HepG2 (cell line): ENCODE results near the gene SLC50A1. TPM values are rescaled to one million over a fixed set of nuclear protein-coding genes. Genes with fewer than 3 reads are reported as not detected.

Experiments
- ARID5B ChIP-seq: IDR thresholded peaks from 2 replicates; pipeline ENCODE4 v1.4.0; 2020; ENCODE audit warnings: mild to moderate bottlenecking, missing genetic modification reagents
- HOXA5 ChIP-seq: sonication (generic); formaldehyde crosslinking; IDR thresholded peaks from 2 replicates; pipeline ENCODE4 v1.4.0; 2020; ENCODE audit warnings: missing genetic modification reagents
- KDM2A ChIP-seq: sonication (generic); formaldehyde crosslinking; IDR thresholded peaks from 2 replicates; pipeline ENCODE4 v1.4.0; 2020; ENCODE audit warnings: low read depth, missing genetic modification reagents, borderline replicate concordance
- MYPOP ChIP-seq: sonication (generic); formaldehyde crosslinking; IDR thresholded peaks from 2 replicates; pipeline ENCODE4 v1.8.1; 2023; ENCODE audit warnings: mild to moderate bottlenecking, moderate library complexity, missing genetic modification reagents
- MZF1 ChIP-seq: sonication (generic); formaldehyde crosslinking; IDR thresholded peaks from 2 replicates; pipeline ENCODE4 v1.8.1; 2023; ENCODE audit warnings: mild to moderate bottlenecking, missing genetic modification reagents, borderline replicate concordance
- ZNF10 ChIP-seq: sonication (generic); formaldehyde crosslinking; IDR thresholded peaks from 2 replicates; pipeline ENCODE4 v1.4.0; 2020; ENCODE audit warnings: mild to moderate bottlenecking, low read depth, missing genetic modification reagents, borderline replicate concordance
- ZNF18 ChIP-seq: sonication (generic); formaldehyde crosslinking; IDR thresholded peaks from 2 replicates; pipeline ENCODE4 v1.8.0; 2022; ENCODE audit warnings: mild to moderate bottlenecking, missing genetic modification reagents; ENCODE audit not compliant: insufficient replicate concordance
- ZNF230 ChIP-seq: sonication (generic); formaldehyde crosslinking; IDR thresholded peaks from 2 replicates; pipeline ENCODE4 v1.4.0; 2020; ENCODE audit warnings: mild to moderate bottlenecking, missing genetic modification reagents
- ZNF512B ChIP-seq: sonication (generic); formaldehyde crosslinking; IDR thresholded peaks from 2 replicates; pipeline ENCODE4 v1.5.1; 2020; ENCODE audit warnings: missing genetic modification reagents, mild to moderate bottlenecking, borderline replicate concordance
- ZNF577 ChIP-seq: sonication (generic); formaldehyde crosslinking; IDR thresholded peaks from 2 replicates; pipeline ENCODE4 v1.4.0; 2020; ENCODE audit warnings: mild to moderate bottlenecking, low read depth, missing genetic modification reagents, borderline replicate concordance
- ZNF644 ChIP-seq: IDR thresholded peaks from 2 replicates; pipeline ENCODE4 v1.6.1; 2016; ENCODE audit warnings: low read depth
- ZNF672 ChIP-seq: sonication (generic); formaldehyde crosslinking; IDR thresholded peaks from 2 replicates; pipeline ENCODE4 v1.8.1; 2022; ENCODE audit warnings: missing genetic modification reagents
- ZNF75D ChIP-seq: sonication (generic); formaldehyde crosslinking; IDR thresholded peaks from 2 replicates; pipeline ENCODE4 v1.8.1; 2023; ENCODE audit warnings: missing genetic modification reagents, mild to moderate bottlenecking, borderline replicate concordance
- polyA plus RNA-seq, 8 experiments: library from polyadenylated mRNA; depleted of rRNA in 3 of 8; stranded (reverse) in 7 of 8; unstranded in 1 of 8; fragments of >200 nt; fragmentation: Illumina TruSeq in 4 of 8; extraction: Trizol in 4 of 8; gene quantifications; 2 replicates each; pipeline versions ENCODE4 v1.2.1 to v1.2.3, GENCODE V29; 2011 to 2016; ENCODE audit warnings: low read depth in 4 of 8, missing spikeins in 1 of 8, mixed read lengths in 1 of 8; ENCODE audit not compliant: insufficient read depth in 1 of 8
- total RNA-seq, 5 experiments: library from RNA; depleted of rRNA; stranded (reverse); fragments of >200 nt; fragmentation: Illumina TruSeq; extraction: Trizol; gene quantifications; 2 replicates each; pipeline ENCODE4 v1.2.3, GENCODE V29; 2016; ENCODE audit warnings: low read depth in 1 of 5
- TF ChIP-seq, protein P1 (sequence below): sonication (generic); formaldehyde crosslinking; IDR thresholded peaks from 2 replicates; pipeline ENCODE4 v1.4.0; 2020; ENCODE audit warnings: missing genetic modification reagents, mild to moderate bottlenecking, borderline replicate concordance

SLC50A1 gene
- total and polyA plus RNA-seq, 2 of the 13 experiments (the other 11 are each of a cell fraction or from before 2014, with no cell fraction given), result 22.5 to 46.8 TPM

DNA sequence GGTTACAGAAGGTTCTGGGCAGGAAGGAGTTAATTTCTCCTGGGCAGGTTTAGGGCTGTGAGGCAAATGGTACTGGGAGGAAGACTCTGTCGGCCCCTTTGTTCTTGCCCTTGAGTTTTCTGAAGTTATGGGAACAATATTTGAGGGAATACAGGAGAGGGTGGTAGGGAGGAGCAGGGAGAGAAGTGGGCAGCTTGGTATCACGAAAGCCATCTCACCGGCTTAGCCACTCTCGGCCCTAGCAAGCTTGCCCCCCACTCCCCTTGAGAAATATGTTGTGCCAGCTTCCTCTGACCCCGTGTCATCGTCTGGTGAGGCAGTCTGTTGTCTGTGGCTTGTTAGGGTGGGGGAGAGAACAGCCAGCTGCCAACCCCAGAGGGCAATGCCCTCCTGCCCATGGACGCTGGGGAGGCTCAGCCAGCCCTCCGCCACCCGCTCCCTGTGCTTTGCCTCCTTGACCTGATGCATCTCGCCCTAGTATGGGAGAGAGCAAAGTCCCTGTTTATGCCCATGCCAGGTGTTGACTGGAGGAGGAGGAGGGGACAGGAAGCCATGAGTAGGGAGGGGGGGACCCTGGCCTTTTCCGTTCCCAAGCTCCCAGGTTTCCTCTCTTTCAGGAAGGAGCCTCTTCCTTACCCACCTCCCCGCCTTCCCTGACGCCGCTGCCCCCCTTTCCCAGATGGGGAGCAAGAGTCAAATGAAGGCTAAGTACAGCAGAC lies 6.7 kb upstream of the SLC50A1 start (continued):
- TF ChIP-seq ZNF512B (CRISPR knock-in tag) (peak; percentile 79; the same call in 1 of the 2 replicates), ZNF230 (CRISPR knock-in tag) (peak; percentile 18; the same call in 1 of the 2 replicates), ZNF672 (CRISPR knock-in tag) (no peak), HOXA5 (CRISPR knock-in tag) (0 out of 2 replicates have a peak, but pooled peaks have one; percentile 4), ZNF18 (CRISPR knock-in tag) (no peak), MZF1 (CRISPR knock-in tag) (peak; percentile 72; the same call in 1 of the 2 replicates), ZNF577 (no peak), MYPOP (CRISPR knock-in tag) (peak; percentile 26; the same call in 1 of the 2 replicates), ARID5B (CRISPR knock-in tag) (peak; percentile 57), KDM2A (CRISPR knock-in tag) (peak; percentile 59; the same call in 1 of the 2 replicates), ZNF75D (CRISPR knock-in tag) (no peak), ZNF644 (CRISPR knock-in tag) (no peak), ZNF10 (CRISPR knock-in tag) (no peak)
- TF ChIP-seq, protein P1, sequence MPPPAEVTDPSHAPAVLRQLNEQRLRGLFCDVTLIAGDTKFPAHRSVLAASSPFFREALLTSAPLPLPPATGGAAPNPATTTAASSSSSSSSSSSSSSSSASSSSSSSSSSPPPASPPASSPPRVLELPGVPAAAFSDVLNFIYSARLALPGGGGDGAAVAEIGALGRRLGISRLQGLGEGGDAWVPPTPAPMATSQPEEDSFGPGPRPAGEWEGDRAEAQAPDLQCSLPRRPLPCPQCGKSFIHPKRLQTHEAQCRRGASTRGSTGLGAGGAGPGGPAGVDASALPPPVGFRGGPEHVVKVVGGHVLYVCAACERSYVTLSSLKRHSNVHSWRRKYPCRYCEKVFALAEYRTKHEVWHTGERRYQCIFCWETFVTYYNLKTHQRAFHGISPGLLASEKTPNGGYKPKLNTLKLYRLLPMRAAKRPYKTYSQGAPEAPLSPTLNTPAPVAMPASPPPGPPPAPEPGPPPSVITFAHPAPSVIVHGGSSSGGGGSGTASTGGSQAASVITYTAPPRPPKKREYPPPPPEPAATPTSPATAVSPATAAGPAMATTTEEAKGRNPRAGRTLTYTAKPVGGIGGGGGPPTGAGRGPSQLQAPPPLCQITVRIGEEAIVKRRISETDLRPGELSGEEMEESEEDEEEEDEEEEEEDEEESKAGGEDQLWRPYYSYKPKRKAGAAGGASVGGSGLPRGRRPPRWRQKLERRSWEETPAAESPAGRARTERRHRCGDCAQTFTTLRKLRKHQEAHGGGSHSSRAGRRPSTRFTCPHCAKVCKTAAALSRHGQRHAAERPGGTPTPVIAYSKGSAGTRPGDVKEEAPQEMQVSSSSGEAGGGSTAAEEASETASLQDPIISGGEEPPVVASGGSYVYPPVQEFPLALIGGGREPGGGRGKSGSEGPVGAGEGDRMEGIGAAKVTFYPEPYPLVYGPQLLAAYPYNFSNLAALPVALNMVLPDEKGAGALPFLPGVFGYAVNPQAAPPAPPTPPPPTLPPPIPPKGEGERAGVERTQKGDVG, result no peak
